Stomach smooth muscle (tissue), 2 donors: ENCODE measurements around the gene ARL4D.
"Not testable (repeated sequence)": the region's sequence is repeated elsewhere in the genome, so short reads cannot be mapped to it uniquely, and the experiment has no call there.

Experiments
- H3K27ac ChIP-seq: one replicate; pipeline ENCODE4 v1.7.0; 2013; ENCODE audit warnings: mild to moderate bottlenecking, low read length, inconsistent platforms
- H3K27me3 ChIP-seq, 2 donors: one replicate each; pipeline ENCODE4 v1.7.0; 2013; ENCODE audit warnings: low read length in 2 of 2; ENCODE audit not compliant: insufficient read depth in 2 of 2, control insufficient read depth in 1 of 2
- H3K36me3 ChIP-seq, 2 donors: one replicate each; pipeline ENCODE4 v1.7.0; 2013; ENCODE audit warnings: low read length in 2 of 2; ENCODE audit not compliant: control insufficient read depth in 2 of 2, insufficient read depth in 2 of 2
- H3K4me1 ChIP-seq: one replicate; pipeline ENCODE4 v1.7.0; 2013; ENCODE audit warnings: low read length; ENCODE audit not compliant: control insufficient read depth, insufficient read depth
- H3K4me3 ChIP-seq, 2 donors: one replicate each; pipeline ENCODE4 v1.7.0; 2013; ENCODE audit warnings: low read length in 2 of 2
- H3K9ac ChIP-seq, 2 donors: one replicate each; pipeline ENCODE4 v1.7.0; 2013; ENCODE audit warnings: low read length in 2 of 2, mild to moderate bottlenecking in 1 of 2
- H3K9me3 ChIP-seq, 2 donors: one replicate each; pipeline ENCODE4 v1.7.0; 2013; ENCODE audit warnings: low read length in 2 of 2; ENCODE audit not compliant: control insufficient read depth in 2 of 2
- donor health status: healthy.
- donor health status: Pancreatic carcinoma.

Gene ARL4D

GRCh38 chr17:43383372-43383771, 15.4 kb upstream of the ARL4D start:
- no peak overlapping the region for H3K27ac ChIP-seq
- peaks cover 6% of the 10 kb centered on the region for H3K4me1 ChIP-seq
- no peaks in the 10 kb centered on the region for H3K36me3 ChIP-seq
- no peak overlapping the region for H3K9ac ChIP-seq
- H3K9me3 ChIP-seq = peaks cover 0 to 5% of the 10 kb centered on the region in 2 donors
- H3K27me3 ChIP-seq = no peaks in the 10 kb centered on the region
- H3K4me3 ChIP-seq = no peak overlapping the region

GRCh38 chr17:43383826-43384475, 14.8 kb upstream of the ARL4D start:
- Histone ChIP-seq H3K27me3 (no peaks in the 10 kb centered on the region), H3K4me1 (peaks cover 10% of the 10 kb centered on the region), H3K27ac (no peak overlapping the region), H3K9me3 (peaks cover 0 to 5% of the 10 kb centered on the region in 2 donors), H3K9ac (no peak overlapping the region), H3K4me3 (no peak overlapping the region), H3K36me3 (no peaks in the 10 kb centered on the region)

GRCh38 chr17:43384476-43384862, 14.3 kb upstream of the ARL4D start:
- H3K9ac ChIP-seq = no peak overlapping the region
- no peaks in the 10 kb centered on the region for H3K36me3 ChIP-seq
- no peaks in the 10 kb centered on the region for H3K27me3 ChIP-seq
- peaks cover 15% of the 10 kb centered on the region for H3K4me1 ChIP-seq
- H3K4me3 ChIP-seq = no peak overlapping the region
- peaks cover 0 to 5% of the 10 kb centered on the region in 2 donors for H3K9me3 ChIP-seq
- no peak overlapping the region for H3K27ac ChIP-seq

- Histone ChIP-seq H3K27me3 (no peaks in the 10 kb centered on the region), H3K9me3 (peaks cover 0 to 3% of the 10 kb centered on the region in 2 donors), H3K4me1 (peaks cover 19% of the 10 kb centered on the region), H3K9ac (no peak overlapping the region), H3K27ac (no peak overlapping the region), H3K36me3 (no peaks in the 10 kb centered on the region), H3K4me3 (no peak overlapping the region)
Measured at GRCh38 chr17:43385046-43385831, 13.6 kb upstream of the ARL4D start.

GRCh38 chr17:43388359-43389045, 10.3 kb upstream of the ARL4D start:
- peak overlapping the region; percentile 98 to 100 for H3K9ac ChIP-seq
- H3K9me3 ChIP-seq = no peaks in the 10 kb centered on the region
- no peaks in the 10 kb centered on the region for H3K36me3 ChIP-seq
- peak overlapping the region; percentile 100 for H3K27ac ChIP-seq
- no peaks in the 10 kb centered on the region for H3K27me3 ChIP-seq
- peak overlapping the region; percentile 80 to 88 for H3K4me3 ChIP-seq
- peaks cover 19% of the 10 kb centered on the region for H3K4me1 ChIP-seq

- H3K27me3 ChIP-seq = no peaks in the 10 kb centered on the region
- peak overlapping the region; percentile 80 to 88 for H3K4me3 ChIP-seq
- H3K4me1 ChIP-seq = peaks cover 23% of the 10 kb centered on the region
- no peaks in the 10 kb centered on the region for H3K36me3 ChIP-seq
- H3K27ac ChIP-seq = peak overlapping the region; percentile 100
- peak overlapping the region; percentile 98 to 100 for H3K9ac ChIP-seq
- H3K9me3 ChIP-seq = no peaks in the 10 kb centered on the region
Measured at GRCh38 chr17:43389046-43389947, 9.5 kb upstream of the ARL4D start.

GRCh38 chr17:43392397-43392796, 6.4 kb upstream of the ARL4D start:
- no peaks in the 10 kb centered on the region for H3K27me3 ChIP-seq
- no peak overlapping the region for H3K27ac ChIP-seq
- H3K9ac ChIP-seq = no peak overlapping the region
- no peaks in the 10 kb centered on the region for H3K9me3 ChIP-seq
- peaks cover 19% of the 10 kb centered on the region for H3K4me1 ChIP-seq
- no peaks in the 10 kb centered on the region for H3K36me3 ChIP-seq
- no peak overlapping the region for H3K4me3 ChIP-seq

GRCh38 chr17:43393944-43394482, 4.8 kb upstream of the ARL4D start:
- H3K4me1 ChIP-seq = peaks cover 20% of the 10 kb centered on the region
- H3K27me3 ChIP-seq = no peaks in the 10 kb centered on the region
- no peaks in the 10 kb centered on the region for H3K36me3 ChIP-seq
- H3K4me3 ChIP-seq = peak overlapping the region in 1 of 2 donors; percentile 65
- peak overlapping the region; percentile 46 for H3K27ac ChIP-seq
- peak overlapping the region; percentile 39 to 64 for H3K9ac ChIP-seq
- no peaks in the 10 kb centered on the region for H3K9me3 ChIP-seq

- peak overlapping the region; percentile 46 for H3K27ac ChIP-seq
Measured at GRCh38 chr17:43394696-43395095, 4.1 kb upstream of the ARL4D start.

GRCh38 chr17:43395165-43395564, 3.6 kb upstream of the ARL4D start:
- Histone ChIP-seq H3K36me3 (peaks cover 0 to 2% of the 10 kb centered on the region in 2 donors), H3K4me1 (peaks cover 13% of the 10 kb centered on the region), H3K4me3 (no peak overlapping the region), H3K27me3 (no peaks in the 10 kb centered on the region), H3K27ac (no peak overlapping the region), H3K9ac (no peak overlapping the region), H3K9me3 (no peaks in the 10 kb centered on the region)

More at GRCh38 chr17:43394696-43395095, 4.1 kb upstream of the ARL4D start:
- H3K9ac ChIP-seq, H3K36me3 ChIP-seq, H3K27me3 ChIP-seq, H3K4me3 ChIP-seq, H3K9me3 ChIP-seq: not testable (repeated sequence)
- peaks cover 14% of the 10 kb centered on the region for H3K4me1 ChIP-seq
